ENCODE data around the gene ACY1.

ACY1 gene

DNA sequence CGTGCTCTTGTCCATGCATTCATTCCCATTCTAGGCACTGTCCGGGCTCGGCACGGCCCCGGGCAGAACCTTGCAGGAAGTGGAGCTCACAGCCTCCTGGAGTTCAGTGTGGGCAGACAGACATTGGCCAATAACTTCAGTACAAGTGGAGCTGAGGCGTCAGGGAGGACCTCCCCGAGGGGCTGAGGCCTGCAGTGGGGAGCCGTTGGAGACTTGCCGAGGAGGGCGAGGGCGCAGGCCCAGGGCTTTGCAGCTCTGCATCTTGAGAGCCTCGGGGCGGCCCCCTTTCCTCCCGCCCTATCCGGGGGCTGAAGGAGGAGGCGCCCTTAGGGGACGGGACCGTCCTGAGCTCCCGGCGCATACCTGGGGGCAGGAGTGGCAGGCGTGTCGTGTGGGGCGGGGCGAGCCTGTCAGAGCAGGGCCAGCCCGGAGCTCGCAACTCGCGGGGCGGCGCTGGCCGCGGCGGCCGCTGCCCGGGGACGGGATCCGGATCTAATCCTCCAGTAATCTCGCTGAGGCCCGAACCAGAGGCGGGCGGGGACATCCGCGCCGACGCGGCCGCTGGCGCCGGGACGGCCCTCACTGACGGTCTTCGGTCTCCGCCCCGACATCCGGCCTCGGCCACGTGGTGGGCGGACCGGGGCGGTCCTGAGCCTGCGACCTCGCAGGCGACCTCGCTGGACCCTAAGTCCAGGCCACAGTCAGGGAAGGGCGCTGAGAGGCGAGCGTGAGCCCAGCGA, at the start of gene ACY1:
ACY1 (plus strand) TSS at position 698 of the 740 bp plus-strand sequence. CDS start 530 bp downstream, outside the sequence.
- peak; percentile 86 for DNase-seq

GRCh38 chr3:51934139-51934850, 49.0 kb upstream of the ACY1 start:
- no peak for DNase-seq

- no peak for DNase-seq
Measured at GRCh38 chr3:51934991-51935885, 48.1 kb upstream of the ACY1 start.

DNA sequence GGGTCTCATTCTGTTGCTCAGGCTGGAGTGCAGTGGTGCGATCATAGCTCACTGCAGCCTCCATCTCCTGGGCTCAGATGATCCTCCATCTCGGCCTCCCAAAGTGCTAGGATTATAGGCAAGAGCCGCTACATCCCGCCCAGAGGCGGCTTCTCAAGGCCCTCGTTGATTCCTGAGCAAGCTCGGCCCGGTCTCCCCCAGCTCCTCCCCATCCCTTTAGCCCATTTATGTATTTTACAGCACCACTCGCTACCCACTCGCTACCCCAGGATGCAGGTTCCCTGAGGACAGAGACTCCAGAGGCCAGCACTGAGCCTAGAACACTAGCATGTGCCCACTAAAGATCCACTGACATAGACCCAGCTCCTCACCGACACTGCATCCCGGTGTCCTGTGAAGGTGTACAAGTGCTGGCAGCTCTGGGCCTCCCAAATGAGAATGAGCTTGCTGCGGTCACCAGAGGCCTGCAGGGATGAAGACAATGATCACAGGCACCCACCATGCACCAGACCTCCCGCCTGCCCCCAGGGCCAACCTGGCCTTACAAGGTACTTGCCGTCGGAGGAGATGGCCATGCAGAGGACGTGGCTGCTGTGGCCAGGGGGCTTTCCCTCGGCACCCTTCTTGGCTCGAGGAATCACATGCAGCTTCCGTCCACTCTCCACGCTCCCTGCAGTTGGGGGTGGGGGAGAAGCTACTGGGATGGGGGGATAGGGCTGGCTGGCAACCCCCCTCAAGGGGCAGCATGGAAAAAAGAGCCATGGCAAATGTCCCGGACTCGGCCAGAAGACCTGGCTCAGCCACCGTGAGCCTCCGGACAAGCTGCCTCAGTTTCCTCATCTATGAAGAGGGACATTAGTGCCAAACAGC, 47.2 kb upstream of the ACY1 start:
- no peak for DNase-seq

DNA sequence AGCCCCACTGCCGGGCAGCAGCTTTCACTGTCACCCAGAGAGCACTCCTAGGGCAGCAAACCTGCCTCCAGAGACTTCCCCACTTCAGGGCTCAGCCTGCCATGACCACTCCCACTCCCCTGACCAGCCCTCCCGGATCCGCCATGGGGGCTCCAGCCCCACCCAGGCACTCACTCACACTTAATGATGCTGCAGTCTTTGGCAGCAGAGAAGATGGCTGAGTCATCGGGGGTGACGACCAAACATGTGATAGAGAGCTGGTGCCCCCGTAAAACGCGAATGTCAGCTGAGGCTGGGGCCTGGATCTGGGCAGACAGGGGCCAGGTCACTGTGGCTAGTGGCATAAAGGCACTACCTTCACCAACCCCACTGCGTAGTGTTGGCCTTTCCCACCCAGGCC, 46.3 kb upstream of the ACY1 start:
- DNase-seq, result no peak

- DNase-seq, result no peak
Measured at GRCh38 chr3:51937611-51938450, 45.5 kb upstream of the ACY1 start.

DNA sequence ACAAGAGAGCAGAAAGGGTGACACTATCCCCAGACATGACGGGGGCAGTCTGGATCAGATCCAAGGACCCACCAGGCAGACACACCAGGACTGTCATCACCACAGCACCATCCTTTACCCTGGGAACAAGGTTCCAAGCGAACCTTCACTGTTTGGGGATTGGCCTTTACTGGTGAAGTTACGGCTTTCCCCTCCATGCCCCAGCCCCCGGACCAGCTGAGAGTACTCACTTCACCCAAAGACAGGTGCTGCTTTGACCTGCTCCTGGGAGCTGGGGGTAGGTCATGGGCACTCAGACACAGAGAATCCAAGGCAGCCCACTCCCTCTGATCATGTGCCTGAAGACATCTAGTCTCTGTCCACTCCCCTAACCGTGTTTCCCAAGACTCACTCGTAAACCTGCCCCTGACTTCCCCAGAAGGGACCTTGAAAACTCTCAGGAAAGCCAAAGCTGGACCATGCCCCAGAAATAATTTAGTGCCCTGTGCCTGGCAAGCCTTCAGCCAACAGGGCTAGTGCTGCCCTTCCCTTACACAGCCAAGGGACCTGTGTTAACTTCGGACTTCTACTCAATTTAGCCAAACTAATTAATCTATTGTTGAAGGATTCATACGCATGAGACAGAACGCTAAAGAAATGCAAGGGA, 44.4 kb upstream of the ACY1 start:
- no peak for DNase-seq

GRCh38 chr3:51940648-51941462, 42.5 kb upstream of the ACY1 start:
- DNase-seq, result no peak

DNA sequence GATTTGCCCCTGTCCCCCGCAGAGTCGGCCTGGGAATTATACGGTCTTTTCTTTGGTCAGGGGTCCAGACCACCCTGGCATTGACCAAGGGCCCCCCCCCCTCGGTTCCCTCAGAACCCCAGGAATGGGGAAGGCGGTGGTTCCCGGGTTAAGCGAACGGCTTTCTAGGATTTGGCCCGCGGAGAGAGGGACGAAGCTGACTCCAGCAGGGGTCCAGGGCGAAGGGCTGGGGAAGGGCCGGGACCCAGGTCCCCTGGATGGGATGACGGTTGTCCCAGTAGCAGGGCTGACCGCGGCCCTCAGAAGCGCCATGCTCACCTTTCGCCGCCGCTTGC, 41.9 kb upstream of the ACY1 start:
- no peak for DNase-seq

DNA sequence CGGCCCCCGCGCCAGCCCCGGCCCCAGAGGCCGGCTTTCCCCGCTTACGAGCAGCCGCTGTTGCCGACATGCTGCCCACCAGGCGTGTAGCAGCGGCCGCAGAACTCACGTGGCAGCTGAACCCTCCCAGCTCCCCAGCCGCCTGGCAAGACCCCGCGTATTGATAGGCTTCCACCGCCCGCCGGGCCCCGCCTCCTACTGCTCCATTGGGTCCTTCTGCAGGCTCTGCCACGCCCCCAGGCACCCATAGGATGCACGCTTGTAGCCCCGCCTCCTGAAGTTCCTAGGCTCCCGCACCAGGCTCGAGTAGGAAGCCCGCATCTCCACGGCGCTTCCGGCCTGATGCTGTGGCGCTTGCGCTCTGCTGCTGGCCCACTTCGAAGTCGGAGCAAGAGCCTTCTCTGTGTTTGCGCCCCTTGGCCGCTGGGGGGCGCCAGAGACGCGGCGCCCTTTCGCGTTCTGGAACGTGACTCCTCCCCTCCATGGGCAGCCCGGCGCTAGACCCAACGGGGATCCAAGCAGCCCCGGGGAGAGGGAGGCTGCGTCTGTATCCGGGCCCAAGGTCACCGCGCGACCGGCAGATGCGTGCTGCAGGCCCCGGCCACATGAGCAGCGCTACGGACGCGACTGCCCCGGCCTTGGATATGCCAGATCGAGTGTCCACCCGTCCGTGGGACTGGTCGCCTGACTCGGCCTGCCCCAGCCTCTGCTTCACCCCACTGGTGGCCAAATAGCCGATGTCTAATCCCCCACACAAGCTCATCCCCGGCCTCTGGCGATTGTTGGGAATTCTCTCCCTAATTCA, 41.3 kb upstream of the ACY1 start, which contains the start of the genes PARP3 and RRP9:
PARP3 (plus strand) TSS at position 566 of the 805 bp plus-strand sequence. CDS start 993 bp downstream, outside the sequence.
RRP9 (minus strand) TSS at position 107 of the 805 bp plus-strand sequence; CDS start at position 70, 37 bp downstream.
- peak; percentile 100 for DNase-seq

- peak; percentile 74 for DNase-seq
Measured at GRCh38 chr3:51942603-51943450, 40.5 kb upstream of the ACY1 start.

GRCh38 chr3:51943451-51944391, 39.6 kb upstream of the ACY1 start:
- DNase-seq, result no peak

GRCh38 chr3:51944451-51945021, 38.8 kb upstream of the ACY1 start:
- DNase-seq, result no peak

- DNase-seq, result no peak
Measured at GRCh38 chr3:51945031-51945840, 38.1 kb upstream of the ACY1 start.

- no peak for DNase-seq
Measured at GRCh38 chr3:51945926-51946705, 37.2 kb upstream of the ACY1 start.
